OCI-LY1 (cell line): ENCODE results near the gene SGO2.

ENCODE experiments used
- EZH2 ChIP-seq: fragments of 200-600 bp; sonication (generic), shearing (Covaris generic); IDR thresholded peaks from 2 replicates; pipeline ENCODE4 v1.8.0; 2017; ENCODE audit warnings: borderline replicate concordance, mixed run types, mild to moderate bottlenecking, antibody characterized with exemption, low read length, moderate library complexity, mixed read lengths
- TF ChIP-seq, protein P1 (sequence below): fragments of 200-600 bp; sonication (generic), shearing (Covaris generic); IDR thresholded peaks from 2 replicates; pipeline ENCODE4 v1.5.1; 2017; ENCODE audit warnings: mild to moderate bottlenecking, antibody characterized with exemption, low read length, moderate library complexity, mixed read lengths

DNA sequence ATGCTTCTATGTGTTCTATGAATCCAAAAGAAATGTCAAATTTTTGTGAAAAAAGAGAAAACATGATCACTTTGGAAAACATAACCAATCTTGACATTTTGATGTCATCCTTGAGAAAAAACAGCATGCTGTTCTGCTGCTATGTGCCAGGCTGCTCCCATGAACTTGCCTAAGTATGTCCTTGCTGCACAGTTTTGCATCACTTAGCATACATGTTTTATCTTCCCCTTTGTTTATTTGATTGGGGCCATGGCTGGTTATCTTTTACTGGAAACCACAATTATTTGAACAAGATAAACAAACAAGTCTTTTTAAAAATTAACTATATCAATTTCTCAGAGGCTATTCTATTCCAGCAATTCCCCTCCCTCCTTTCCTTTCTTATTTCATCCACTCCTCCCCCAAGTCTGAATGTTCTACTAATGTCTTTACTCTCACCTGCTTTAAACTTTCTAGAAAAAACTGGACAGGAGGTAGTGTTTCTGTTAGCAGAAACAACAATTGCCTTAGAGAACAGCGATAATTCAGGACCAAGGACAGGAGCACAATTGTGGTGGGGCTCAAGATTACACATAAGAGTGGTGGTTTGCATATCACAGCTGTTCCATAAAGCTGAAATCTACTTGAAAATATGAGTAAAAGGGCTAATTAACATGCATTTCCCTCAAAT, 66.5 kb downstream of the SGO2 start:
- TF ChIP-seq, protein P1, sequence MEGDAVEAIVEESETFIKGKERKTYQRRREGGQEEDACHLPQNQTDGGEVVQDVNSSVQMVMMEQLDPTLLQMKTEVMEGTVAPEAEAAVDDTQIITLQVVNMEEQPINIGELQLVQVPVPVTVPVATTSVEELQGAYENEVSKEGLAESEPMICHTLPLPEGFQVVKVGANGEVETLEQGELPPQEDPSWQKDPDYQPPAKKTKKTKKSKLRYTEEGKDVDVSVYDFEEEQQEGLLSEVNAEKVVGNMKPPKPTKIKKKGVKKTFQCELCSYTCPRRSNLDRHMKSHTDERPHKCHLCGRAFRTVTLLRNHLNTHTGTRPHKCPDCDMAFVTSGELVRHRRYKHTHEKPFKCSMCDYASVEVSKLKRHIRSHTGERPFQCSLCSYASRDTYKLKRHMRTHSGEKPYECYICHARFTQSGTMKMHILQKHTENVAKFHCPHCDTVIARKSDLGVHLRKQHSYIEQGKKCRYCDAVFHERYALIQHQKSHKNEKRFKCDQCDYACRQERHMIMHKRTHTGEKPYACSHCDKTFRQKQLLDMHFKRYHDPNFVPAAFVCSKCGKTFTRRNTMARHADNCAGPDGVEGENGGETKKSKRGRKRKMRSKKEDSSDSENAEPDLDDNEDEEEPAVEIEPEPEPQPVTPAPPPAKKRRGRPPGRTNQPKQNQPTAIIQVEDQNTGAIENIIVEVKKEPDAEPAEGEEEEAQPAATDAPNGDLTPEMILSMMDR, result no peak
- TF ChIP-seq EZH2, result no peak
